HG03558 (cell line): ENCODE measurements around the gene CD59.
"Not testable (repeated sequence)": the region's sequence is repeated elsewhere in the genome, so short reads cannot be mapped to it uniquely, and the experiment has no call there.

Experiments
- ATAC-seq: cut with Tn5 transposase; IDR thresholded peaks from one replicate; pipeline ENCODE4 v1.9.1; 2021; ENCODE audit warnings: moderate number of reproducible peaks; ENCODE audit not compliant: unreplicated experiment; ENCODE audit errors: extremely low read depth

Gene CD59

GRCh38 chr11:33747979-33748378, 11.8 kb upstream of the CD59 start:
- ATAC-seq: no peak

GRCh38 chr11:33743291-33743690, 7.1 kb upstream of the CD59 start:
- ATAC-seq: no peak

GRCh38 chr11:33742249-33742851, 6.1 kb upstream of the CD59 start:
- no peak for ATAC-seq

GRCh38 chr11:33741806-33742205, 5.6 kb upstream of the CD59 start:
- ATAC-seq: no peak

GRCh38 chr11:33737362-33737821, 1.2 kb upstream of the CD59 start:
- no peak for ATAC-seq

- no peak for ATAC-seq
Observed at GRCh38 chr11:33735271-33736147, 714 bp downstream of the CD59 start.

- ATAC-seq: no peak
Observed at GRCh38 chr11:33734441-33735270, 1.6 kb downstream of the CD59 start.

- no peak for ATAC-seq
Observed at GRCh38 chr11:33733980-33734379, 2.2 kb downstream of the CD59 start.

- ATAC-seq: no peak
Observed at GRCh38 chr11:33731723-33732531, 4.3 kb downstream of the CD59 start.

GRCh38 chr11:33730716-33731115, 5.5 kb downstream of the CD59 start:
- no peak for ATAC-seq

GRCh38 chr11:33729072-33729664, 7.1 kb downstream of the CD59 start:
- ATAC-seq: not testable (repeated sequence)

GRCh38 chr11:33727539-33727938, 8.7 kb downstream of the CD59 start:
- not testable (repeated sequence) for ATAC-seq

GRCh38 chr11:33725496-33725895, 10.7 kb downstream of the CD59 start:
- ATAC-seq: no peak

- ATAC-seq: no peak
Observed at GRCh38 chr11:33724644-33725035, 11.6 kb downstream of the CD59 start.

- ATAC-seq: no peak
Observed at GRCh38 chr11:33723238-33723881, 12.9 kb downstream of the CD59 start.

GRCh38 chr11:33722590-33723234, 13.5 kb downstream of the CD59 start:
- peak; percentile 66 for ATAC-seq

GRCh38 chr11:33721984-33722383, 14.2 kb downstream of the CD59 start:
- ATAC-seq: no peak

- no peak for ATAC-seq
Observed at GRCh38 chr11:33721426-33721825, 14.8 kb downstream of the CD59 start.

GRCh38 chr11:33719587-33719986, 16.6 kb downstream of the CD59 start:
- ATAC-seq: no peak
